PFSK-1 (cell line): ENCODE measurements around the gene MAB21L4.

Experiments used
- POLR2AphosphoS5 ChIP-seq: IDR thresholded peaks from 2 replicates; pipeline ENCODE4 v1.6.1; 2012; ENCODE audit warnings: low read depth, mild to moderate bottlenecking, control low read depth, low read length, moderate library complexity
- TAF1 ChIP-seq: IDR thresholded peaks from 2 replicates; pipeline ENCODE4 v1.6.1; 2012; ENCODE audit warnings: low read length, control low read depth, borderline replicate concordance; ENCODE audit not compliant: insufficient read depth

DNA sequence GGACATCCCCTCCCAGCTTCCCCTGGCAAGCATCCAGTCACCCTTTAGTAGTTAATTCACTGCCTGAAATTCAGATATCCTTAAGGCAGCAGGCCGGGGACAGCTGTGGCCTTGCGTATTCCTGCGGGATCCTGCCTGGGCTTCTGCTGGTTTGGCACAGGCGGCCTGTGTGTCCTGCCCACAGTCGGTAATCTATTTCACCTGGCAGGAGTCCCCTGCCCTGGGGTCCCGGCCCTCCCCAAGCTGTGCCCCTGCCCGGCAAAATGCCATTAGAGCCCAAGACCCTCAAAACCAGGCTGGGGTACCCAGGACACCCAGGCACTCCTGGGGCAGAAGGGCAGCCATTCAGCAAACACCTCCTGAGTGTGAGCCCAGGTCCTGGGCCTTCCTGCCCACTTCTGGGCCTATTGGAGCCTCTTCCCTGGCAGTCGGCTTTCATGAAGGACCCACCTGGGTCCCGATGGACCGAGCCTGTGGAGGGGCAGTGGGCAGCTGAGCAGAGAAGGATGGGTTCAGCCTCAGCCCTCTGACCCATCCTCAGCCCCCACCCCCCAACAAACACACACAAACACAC, 21.8 kb upstream of the MAB21L4 start:
- TF ChIP-seq POLR2AphosphoS5 (no peak), TAF1 (no peak)
